Upper lobe of right lung (tissue), 1 donor: ENCODE results near the gene MYZAP. TPM values are rescaled to one million over a fixed set of nuclear protein-coding genes. Genes with fewer than 3 reads are reported as not detected.

Experiments
- ATAC-seq: fragments of 200-7000 bp; cut with Tn5 transposase; one replicate; pipeline ENCODE4 v1.9.1; 2020; ENCODE audit warnings: mild to moderate bottlenecking, moderate library complexity
- DNase-seq: peaks from one replicate; pipeline ENCODE4 v3.0.0-alpha.2; 2020
- H3K27ac ChIP-seq: fragments of 200-600 bp; one replicate; pipeline ENCODE4 v1.8.0; 2022
- H3K27me3 ChIP-seq: fragments of 200-600 bp; one replicate; pipeline ENCODE4 v1.8.0; 2022; ENCODE audit warnings: mild to moderate bottlenecking
- H3K36me3 ChIP-seq: fragments of 200-600 bp; one replicate; pipeline ENCODE4 v1.8.0; 2022
- H3K4me1 ChIP-seq: fragments of 200-600 bp; one replicate; pipeline ENCODE4 v1.8.0; 2022
- H3K4me3 ChIP-seq: fragments of 200-600 bp; one replicate; pipeline ENCODE4 v1.8.0; 2022; ENCODE audit warnings: mild to moderate bottlenecking
- H3K9me3 ChIP-seq: fragments of 200-600 bp; one replicate; pipeline ENCODE4 v1.8.0; 2022
- CTCF ChIP-seq: fragments of 200-600 bp; IDR thresholded peaks from one replicate; pipeline ENCODE4 v1.8.0; 2022; ENCODE audit warnings: antibody characterized with exemption
- intact Hi-C: fragments of 100-400 bp; cut with DNase I; formaldehyde crosslinking; loops from one replicate; pipeline ENCODE4 v1.11.0; 2022
- total RNA-seq: library from RNA; stranded (reverse); fragmentation: NEBNext Ultra II Directional; extraction: Animal tissue kit (Norgen Biotek cat#: 25700); gene quantifications from one replicate; pipeline ENCODE4 v1.2.1, GENCODE V29; 2021
- donor health status: DM: no; HTN: yes; CAD: no; lungs with severe emphysema.

The MYZAP gene
- total RNA-seq, 1 donor from 2014 or later: 30.9 TPM

- H3K27ac ChIP-seq: no peak overlapping the region
- H3K9me3 ChIP-seq: no peaks in the 10 kb centered on the region
- H3K36me3 ChIP-seq: no peaks in the 10 kb centered on the region
- H3K4me1 ChIP-seq: no peaks in the 10 kb centered on the region
- H3K27me3 ChIP-seq: no peaks in the 10 kb centered on the region
- intact Hi-C loops: no loop called here
- ATAC-seq (no peak), DNase-seq (no peak)
- no peak for TF ChIP-seq CTCF
- no peak overlapping the region for H3K4me3 ChIP-seq
These were observed 14.3 kb downstream of the MYZAP start for GRCh38 chr15:57606048-57606447.

GRCh38 chr15:57606816-57607215 is 15.1 kb downstream of the MYZAP start:
- DNase-seq (no peak), ATAC-seq (no peak)
- H3K27me3 ChIP-seq: no peaks in the 10 kb centered on the region
- intact Hi-C loops: no loop called here
- no peak for TF ChIP-seq CTCF
- H3K4me3 ChIP-seq: no peak overlapping the region
- H3K9me3 ChIP-seq: no peaks in the 10 kb centered on the region
- no peaks in the 10 kb centered on the region for H3K4me1 ChIP-seq
- H3K36me3 ChIP-seq: no peaks in the 10 kb centered on the region
- no peak overlapping the region for H3K27ac ChIP-seq

GRCh38 chr15:57607570-57608000 is 15.9 kb downstream of the MYZAP start:
- Histone ChIP-seq H3K9me3 (no peaks in the 10 kb centered on the region), H3K27ac (no peak overlapping the region), H3K27me3 (no peaks in the 10 kb centered on the region), H3K36me3 (no peaks in the 10 kb centered on the region), H3K4me3 (no peak overlapping the region), H3K4me1 (no peaks in the 10 kb centered on the region)
- no peak for TF ChIP-seq CTCF
- intact Hi-C loops: no loop called here
- DNase-seq (peak; percentile 78), ATAC-seq (peak; percentile 93)

- Histone ChIP-seq H3K4me3 (no peak overlapping the region), H3K36me3 (no peaks in the 10 kb centered on the region), H3K4me1 (no peaks in the 10 kb centered on the region), H3K9me3 (no peaks in the 10 kb centered on the region), H3K27me3 (no peaks in the 10 kb centered on the region), H3K27ac (no peak overlapping the region)
- ATAC-seq (no peak), DNase-seq (no peak)
- TF ChIP-seq CTCF: no peak
- intact Hi-C loops: no loop called here
These were observed 18.3 kb downstream of the MYZAP start for GRCh38 chr15:57609805-57610529.

- Histone ChIP-seq H3K27ac (no peak overlapping the region), H3K27me3 (no peaks in the 10 kb centered on the region), H3K4me3 (no peak overlapping the region), H3K9me3 (no peaks in the 10 kb centered on the region), H3K4me1 (no peaks in the 10 kb centered on the region), H3K36me3 (no peaks in the 10 kb centered on the region)
- DNase-seq (no peak), ATAC-seq (no peak)
- intact Hi-C loops: no loop called here
- TF ChIP-seq CTCF: no peak
These were observed 19.4 kb downstream of the MYZAP start for GRCh38 chr15:57611123-57611522.

- Histone ChIP-seq H3K9me3 (no peaks in the 10 kb centered on the region), H3K36me3 (no peaks in the 10 kb centered on the region), H3K4me1 (no peaks in the 10 kb centered on the region), H3K27ac (no peak overlapping the region), H3K4me3 (no peak overlapping the region), H3K27me3 (no peaks in the 10 kb centered on the region)
- peak; percentile 33 for TF ChIP-seq CTCF
- ATAC-seq: peak; percentile 80
- intact Hi-C loops: no loop called here
- no peak for DNase-seq
These were observed 20.2 kb downstream of the MYZAP start for GRCh38 chr15:57611938-57612337.
